Neural cell (in vitro differentiated cells): ENCODE results near the gene TECPR1. TPM values are rescaled to one million over a fixed set of nuclear protein-coding genes. Genes with fewer than 3 reads are reported as not detected.

Experiments
- H2AFZ ChIP-seq: fragments of 200-600, 300-800 bp; sonication (generic), shearing (Covaris generic); 2 replicates; pipeline ENCODE4 v1.6.0; 2014; ENCODE audit warnings: low read depth, mild to moderate bottlenecking, antibody characterized with exemption, low read length, moderate library complexity
- H3F3A ChIP-seq: fragments of 200-600 bp; shearing (Covaris generic); 2 replicates; pipeline ENCODE4 v1.6.1; 2016; ENCODE audit warnings: mild to moderate bottlenecking, moderate library complexity, mixed read lengths, antibody characterized with exemption, low read length; ENCODE audit not compliant: insufficient read depth, poor library complexity, severe bottlenecking
- H3K27ac ChIP-seq: fragments of 200-600, 300-800 bp; sonication (generic), shearing (Covaris generic); 2 replicates; pipeline ENCODE4 v1.5.1; 2014; ENCODE audit warnings: mild to moderate bottlenecking, low read length, moderate library complexity
- H3K27me3 ChIP-seq: fragments of 300-800, 200-600 bp; sonication (generic), shearing (Covaris generic); 2 replicates; pipeline ENCODE4 v1.6.0; 2014; ENCODE audit warnings: mild to moderate bottlenecking, low read depth, low read length, moderate library complexity; ENCODE audit not compliant: insufficient read depth
- H3K36me3 ChIP-seq: fragments of 300-800, 200-600 bp; sonication (generic), shearing (Covaris generic); 2 replicates; pipeline ENCODE4 v1.5.1; 2014; ENCODE audit warnings: mild to moderate bottlenecking, antibody characterized with exemption, low read length, moderate library complexity; ENCODE audit not compliant: insufficient read depth
- H3K4me2 ChIP-seq: fragments of 300-800, 200-600 bp; sonication (generic), shearing (Covaris generic); 2 replicates; pipeline ENCODE4 v1.6.0; 2014; ENCODE audit warnings: mild to moderate bottlenecking, low read length
- H3K4me3 ChIP-seq: fragments of 300-800, 200-600 bp; sonication (generic), shearing (Covaris generic); 2 replicates; pipeline ENCODE4 v1.5.1; 2014; ENCODE audit warnings: mild to moderate bottlenecking, low read length, moderate library complexity
- H3K79me2 ChIP-seq: fragments of 200-600 bp; shearing (Covaris generic); replicated peaks from 2 replicates; pipeline ENCODE4 v1.6.0; 2014; ENCODE audit warnings: mild to moderate bottlenecking, low read length, moderate library complexity; ENCODE audit not compliant: insufficient read depth
- H3K9ac ChIP-seq: fragments of 300-800, 200-600 bp; sonication (generic), shearing (Covaris generic); 2 replicates; pipeline ENCODE4 v1.6.1; 2016; ENCODE audit warnings: mild to moderate bottlenecking, low read length, mixed read lengths
- H3K9me2 ChIP-seq: fragments of 200-600 bp; shearing (Covaris generic); 2 replicates; pipeline ENCODE4 v1.6.1; 2016; ENCODE audit warnings: mild to moderate bottlenecking, low read length, mixed read lengths; ENCODE audit not compliant: insufficient read depth
- H3K9me3 ChIP-seq: fragments of 200-600, 300-800 bp; sonication (generic), shearing (Covaris generic); 2 replicates; pipeline ENCODE4 v1.6.1; 2016; ENCODE audit warnings: mild to moderate bottlenecking, mixed run types, low read length, moderate library complexity, mixed read lengths
- H4K20me1 ChIP-seq: fragments of 200-600 bp; shearing (Covaris generic); 2 replicates; pipeline ENCODE4 v1.6.1; 2016; ENCODE audit warnings: mild to moderate bottlenecking, mixed run types; ENCODE audit not compliant: insufficient read depth
- EP300 ChIP-seq: fragments of 450-650 bp; conservative IDR thresholded peaks from 2 replicates; pipeline ENCODE4 v1.6.1; 2014; ENCODE audit warnings: antibody characterized with exemption, mild to moderate bottlenecking, moderate library complexity; ENCODE audit not compliant: poor library complexity, severe bottlenecking
- EZH2 ChIP-seq: fragments of 200-600, 300-800 bp; shearing (Covaris generic), sonication (generic); IDR thresholded peaks from 2 replicates; pipeline ENCODE4 v1.6.1; 2014; ENCODE audit warnings: antibody characterized with exemption, low read length, borderline replicate concordance, mild to moderate bottlenecking; ENCODE audit not compliant: insufficient read depth, poor library complexity, severe bottlenecking
- MXI1 ChIP-seq: fragments of 450-650 bp; conservative IDR thresholded peaks from 2 replicates; pipeline ENCODE4 v1.6.1; 2014; ENCODE audit warnings: antibody characterized with exemption, mild to moderate bottlenecking; ENCODE audit not compliant: poor library complexity, severe bottlenecking
- POLR2AphosphoS5 ChIP-seq: IDR thresholded peaks from 2 replicates; pipeline ENCODE4 v1.6.1; 2012
- RAD21 ChIP-seq: fragments of 450-650 bp; conservative IDR thresholded peaks from 2 replicates; pipeline ENCODE4 v1.6.1; 2014; ENCODE audit warnings: antibody characterized with exemption, mild to moderate bottlenecking, moderate library complexity
- SMC3 ChIP-seq: fragments of 450-650 bp; conservative IDR thresholded peaks from 2 replicates; pipeline ENCODE4 v1.6.1; 2014; ENCODE audit warnings: antibody characterized with exemption, mild to moderate bottlenecking, moderate library complexity; ENCODE audit not compliant: poor library complexity
- TAF1 ChIP-seq: IDR thresholded peaks from 2 replicates; pipeline ENCODE4 v1.6.1; 2012; ENCODE audit warnings: low read depth
- polyA plus RNA-seq: library from polyadenylated mRNA; depleted of rRNA; stranded (reverse); fragments of >200 nt; gene quantifications from 2 replicates; pipeline ENCODE4 v1.2.3, GENCODE V29; 2014
- TF ChIP-seq, protein P1 (sequence below): fragments of 450-650 bp; IDR thresholded peaks from 2 replicates; pipeline ENCODE4 v1.5.1; 2014; ENCODE audit warnings: antibody characterized with exemption, mild to moderate bottlenecking, moderate library complexity; ENCODE audit not compliant: poor library complexity, severe bottlenecking
- TF ChIP-seq, protein P2 (sequence below): IDR thresholded peaks from 2 replicates; pipeline ENCODE4 v1.6.1; 2012; ENCODE audit warnings: borderline replicate concordance

Gene TECPR1
- polyA plus RNA-seq, 1 donor from 2014 or later: 46.6 TPM

- no peaks in the 10 kb centered on the region for H3K9me3 ChIP-seq
- no peak overlapping the region for H3K4me2 ChIP-seq
- TF ChIP-seq EZH2: no peak
- no peak for TF ChIP-seq RAD21
- no peak overlapping the region for H3K4me3 ChIP-seq
- no peak overlapping the region for H3K27ac ChIP-seq
- H3K9me2 ChIP-seq: no peaks in the 10 kb centered on the region
- no peak overlapping the region for H2AFZ ChIP-seq
- no peaks in the 10 kb centered on the region for H4K20me1 ChIP-seq
- no peaks in the 10 kb centered on the region for H3K27me3 ChIP-seq
- no peaks in the 10 kb centered on the region for H3F3A ChIP-seq
- H3K9ac ChIP-seq: no peak overlapping the region
- no peaks in the 10 kb centered on the region for H3K79me2 ChIP-seq
- H3K36me3 ChIP-seq: no peaks in the 10 kb centered on the region
Measured at GRCh38 chr7:98242342-98242741, 9.7 kb downstream of the TECPR1 start.

GRCh38 chr7:98241674-98242241 lies 10.3 kb downstream of the TECPR1 start:
- no peak overlapping the region for H3K4me3 ChIP-seq
- H3K36me3 ChIP-seq: no peaks in the 10 kb centered on the region
- H3F3A ChIP-seq: no peaks in the 10 kb centered on the region
- no peaks in the 10 kb centered on the region for H3K9me3 ChIP-seq
- no peak overlapping the region for H3K4me2 ChIP-seq
- H3K9me2 ChIP-seq: no peaks in the 10 kb centered on the region
- H3K79me2 ChIP-seq: no peaks in the 10 kb centered on the region
- H3K27me3 ChIP-seq: no peaks in the 10 kb centered on the region
- H4K20me1 ChIP-seq: no peaks in the 10 kb centered on the region
- no peak overlapping the region for H3K9ac ChIP-seq
- no peak overlapping the region for H3K27ac ChIP-seq
- H2AFZ ChIP-seq: no peak overlapping the region
- TF ChIP-seq SMC3: no peak

DNA sequence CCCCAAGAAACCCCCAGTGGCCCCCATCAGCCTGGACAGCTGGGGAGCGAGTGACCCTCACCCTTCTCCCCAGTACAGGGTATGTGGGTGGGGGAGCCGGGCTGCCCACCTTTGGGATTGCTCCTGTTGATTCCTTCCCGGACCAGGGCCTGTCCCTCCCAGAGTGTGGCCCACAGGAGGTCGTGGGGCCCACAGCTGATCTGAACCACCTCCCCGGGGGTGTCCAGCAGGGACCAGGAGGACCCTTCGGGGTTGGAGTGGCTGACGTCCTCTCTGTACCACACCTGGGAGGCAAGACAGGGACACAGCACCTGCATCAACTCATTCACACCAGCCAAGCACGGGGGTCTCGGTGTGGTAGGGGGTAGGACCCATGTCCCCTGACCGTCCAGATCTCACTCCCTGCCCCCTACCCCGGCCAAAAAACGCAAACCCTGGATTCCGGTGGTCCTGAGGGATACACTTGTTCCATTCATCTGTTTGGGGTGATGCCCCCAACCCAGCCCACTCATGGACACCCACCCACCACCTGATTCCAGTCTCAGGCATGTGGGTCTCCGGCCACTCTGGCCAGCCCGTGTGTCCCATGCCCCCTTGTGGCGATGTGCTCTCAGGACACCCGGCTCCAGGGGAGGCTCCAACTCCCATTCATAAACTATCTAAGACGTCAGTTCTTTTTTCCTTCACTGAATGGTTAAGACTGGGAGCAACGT lies 10.9 kb downstream of the TECPR1 start:
- H3K27me3 ChIP-seq: no peaks in the 10 kb centered on the region
- H2AFZ ChIP-seq: no peak overlapping the region
- H3K9me2 ChIP-seq: no peaks in the 10 kb centered on the region
- no peaks in the 10 kb centered on the region for H3F3A ChIP-seq
- no peak overlapping the region for H3K4me3 ChIP-seq
- H3K9ac ChIP-seq: no peak overlapping the region
- H3K79me2 ChIP-seq: no peaks in the 10 kb centered on the region
- no peaks in the 10 kb centered on the region for H3K9me3 ChIP-seq
- H3K36me3 ChIP-seq: no peaks in the 10 kb centered on the region
- TF ChIP-seq EP300 (no peak), RAD21 (no peak), POLR2AphosphoS5 (no peak), TAF1 (no peak), MXI1 (no peak), SMC3 (no peak), EZH2 (no peak)
- TF ChIP-seq, protein P1, sequence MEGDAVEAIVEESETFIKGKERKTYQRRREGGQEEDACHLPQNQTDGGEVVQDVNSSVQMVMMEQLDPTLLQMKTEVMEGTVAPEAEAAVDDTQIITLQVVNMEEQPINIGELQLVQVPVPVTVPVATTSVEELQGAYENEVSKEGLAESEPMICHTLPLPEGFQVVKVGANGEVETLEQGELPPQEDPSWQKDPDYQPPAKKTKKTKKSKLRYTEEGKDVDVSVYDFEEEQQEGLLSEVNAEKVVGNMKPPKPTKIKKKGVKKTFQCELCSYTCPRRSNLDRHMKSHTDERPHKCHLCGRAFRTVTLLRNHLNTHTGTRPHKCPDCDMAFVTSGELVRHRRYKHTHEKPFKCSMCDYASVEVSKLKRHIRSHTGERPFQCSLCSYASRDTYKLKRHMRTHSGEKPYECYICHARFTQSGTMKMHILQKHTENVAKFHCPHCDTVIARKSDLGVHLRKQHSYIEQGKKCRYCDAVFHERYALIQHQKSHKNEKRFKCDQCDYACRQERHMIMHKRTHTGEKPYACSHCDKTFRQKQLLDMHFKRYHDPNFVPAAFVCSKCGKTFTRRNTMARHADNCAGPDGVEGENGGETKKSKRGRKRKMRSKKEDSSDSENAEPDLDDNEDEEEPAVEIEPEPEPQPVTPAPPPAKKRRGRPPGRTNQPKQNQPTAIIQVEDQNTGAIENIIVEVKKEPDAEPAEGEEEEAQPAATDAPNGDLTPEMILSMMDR: no peak
- TF ChIP-seq, protein P2, sequence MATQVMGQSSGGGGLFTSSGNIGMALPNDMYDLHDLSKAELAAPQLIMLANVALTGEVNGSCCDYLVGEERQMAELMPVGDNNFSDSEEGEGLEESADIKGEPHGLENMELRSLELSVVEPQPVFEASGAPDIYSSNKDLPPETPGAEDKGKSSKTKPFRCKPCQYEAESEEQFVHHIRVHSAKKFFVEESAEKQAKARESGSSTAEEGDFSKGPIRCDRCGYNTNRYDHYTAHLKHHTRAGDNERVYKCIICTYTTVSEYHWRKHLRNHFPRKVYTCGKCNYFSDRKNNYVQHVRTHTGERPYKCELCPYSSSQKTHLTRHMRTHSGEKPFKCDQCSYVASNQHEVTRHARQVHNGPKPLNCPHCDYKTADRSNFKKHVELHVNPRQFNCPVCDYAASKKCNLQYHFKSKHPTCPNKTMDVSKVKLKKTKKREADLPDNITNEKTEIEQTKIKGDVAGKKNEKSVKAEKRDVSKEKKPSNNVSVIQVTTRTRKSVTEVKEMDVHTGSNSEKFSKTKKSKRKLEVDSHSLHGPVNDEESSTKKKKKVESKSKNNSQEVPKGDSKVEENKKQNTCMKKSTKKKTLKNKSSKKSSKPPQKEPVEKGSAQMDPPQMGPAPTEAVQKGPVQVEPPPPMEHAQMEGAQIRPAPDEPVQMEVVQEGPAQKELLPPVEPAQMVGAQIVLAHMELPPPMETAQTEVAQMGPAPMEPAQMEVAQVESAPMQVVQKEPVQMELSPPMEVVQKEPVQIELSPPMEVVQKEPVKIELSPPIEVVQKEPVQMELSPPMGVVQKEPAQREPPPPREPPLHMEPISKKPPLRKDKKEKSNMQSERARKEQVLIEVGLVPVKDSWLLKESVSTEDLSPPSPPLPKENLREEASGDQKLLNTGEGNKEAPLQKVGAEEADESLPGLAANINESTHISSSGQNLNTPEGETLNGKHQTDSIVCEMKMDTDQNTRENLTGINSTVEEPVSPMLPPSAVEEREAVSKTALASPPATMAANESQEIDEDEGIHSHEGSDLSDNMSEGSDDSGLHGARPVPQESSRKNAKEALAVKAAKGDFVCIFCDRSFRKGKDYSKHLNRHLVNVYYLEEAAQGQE: no peak
- H3K27ac ChIP-seq: no peak overlapping the region
- no peak overlapping the region for H3K4me2 ChIP-seq
- H4K20me1 ChIP-seq: no peaks in the 10 kb centered on the region
